ENCODE data around the gene TAF7L.

- TF ChIP-seq CTCF (IDR thresholded peaks at IDR 0.05), result no peak
- no peak for TF ChIP-seq POLR2A (IDR thresholded peaks at IDR 0.05)
These were observed 46.7 kb upstream of the TAF7L start for GRCh38 chrX:101337776-101338271.
